Adrenal gland (tissue), 5 donors: ENCODE measurements around the gene COL4A1.

Experiments used
- POLR2A ChIP-seq, 2 donors: fragments of 450-650 bp; IDR thresholded peaks; one replicate each; pipeline ENCODE4 v1.6.1; 2017; ENCODE audit warnings: antibody characterized with exemption in 2 of 2, mild to moderate bottlenecking in 2 of 2, moderate library complexity in 1 of 2
- TF ChIP-seq, protein P1 (sequence below), 6 experiments: fragments of 450-650 bp in 4 of 6; fragments of 200-600 bp in 2 of 6; sonication (generic) in 1 of 6; IDR thresholded peaks; 1 replicate in 5 of 6; 2 replicates in 1 of 6; pipeline versions ENCODE4 v1.5.1 to v1.8.0; 2016 to 2021; ENCODE audit warnings: antibody characterized with exemption in 6 of 6, mild to moderate bottlenecking in 2 of 6, moderate library complexity in 1 of 6
- donor health status: DM: no; HTN: no; CAD: no.

DNA sequence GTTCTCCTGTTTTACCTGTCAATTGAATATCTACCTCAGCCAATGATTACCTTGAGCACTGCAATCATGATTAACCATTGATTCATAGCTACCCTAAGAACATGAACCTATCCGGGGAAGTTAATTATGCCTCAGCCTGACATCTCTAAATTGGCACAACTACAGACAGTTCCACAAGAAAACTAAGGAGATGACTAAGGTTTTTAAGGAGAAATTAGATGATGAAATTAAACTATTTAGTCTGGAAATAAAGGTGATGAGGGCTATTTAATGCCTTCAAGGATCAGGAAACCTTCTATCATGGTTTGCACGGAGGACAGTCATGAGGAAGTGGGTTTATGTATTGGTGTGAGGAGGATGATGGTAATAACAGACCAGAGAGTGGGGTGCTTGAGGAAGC, 203.4 kb downstream of the COL4A1 start:
- TF ChIP-seq, protein P1, sequence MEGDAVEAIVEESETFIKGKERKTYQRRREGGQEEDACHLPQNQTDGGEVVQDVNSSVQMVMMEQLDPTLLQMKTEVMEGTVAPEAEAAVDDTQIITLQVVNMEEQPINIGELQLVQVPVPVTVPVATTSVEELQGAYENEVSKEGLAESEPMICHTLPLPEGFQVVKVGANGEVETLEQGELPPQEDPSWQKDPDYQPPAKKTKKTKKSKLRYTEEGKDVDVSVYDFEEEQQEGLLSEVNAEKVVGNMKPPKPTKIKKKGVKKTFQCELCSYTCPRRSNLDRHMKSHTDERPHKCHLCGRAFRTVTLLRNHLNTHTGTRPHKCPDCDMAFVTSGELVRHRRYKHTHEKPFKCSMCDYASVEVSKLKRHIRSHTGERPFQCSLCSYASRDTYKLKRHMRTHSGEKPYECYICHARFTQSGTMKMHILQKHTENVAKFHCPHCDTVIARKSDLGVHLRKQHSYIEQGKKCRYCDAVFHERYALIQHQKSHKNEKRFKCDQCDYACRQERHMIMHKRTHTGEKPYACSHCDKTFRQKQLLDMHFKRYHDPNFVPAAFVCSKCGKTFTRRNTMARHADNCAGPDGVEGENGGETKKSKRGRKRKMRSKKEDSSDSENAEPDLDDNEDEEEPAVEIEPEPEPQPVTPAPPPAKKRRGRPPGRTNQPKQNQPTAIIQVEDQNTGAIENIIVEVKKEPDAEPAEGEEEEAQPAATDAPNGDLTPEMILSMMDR (IDR thresholded peaks at IDR 0.05), result no peak
- TF ChIP-seq POLR2A (IDR thresholded peaks at IDR 0.05), result no peak
